Mesodermal cell (in vitro differentiated cells): ENCODE measurements around the gene HNRNPU.

Source experiments
- H3K27ac ChIP-seq: 2 replicates; pipeline ENCODE4 v1.7.0; 2013; ENCODE audit warnings: mild to moderate bottlenecking, low read depth, low read length, moderate library complexity; ENCODE audit not compliant: severe bottlenecking
- H3K36me3 ChIP-seq: 2 replicates; pipeline ENCODE4 v1.7.1; 2013; ENCODE audit warnings: mild to moderate bottlenecking, low read length, moderate library complexity; ENCODE audit not compliant: control insufficient read depth, insufficient read depth
- H3K4me1 ChIP-seq: one replicate; pipeline ENCODE4 v1.7.1; 2013; ENCODE audit warnings: mild to moderate bottlenecking, low read length; ENCODE audit not compliant: insufficient read depth, control insufficient read depth, poor library complexity, severe bottlenecking
- H3K4me3 ChIP-seq: 2 replicates; pipeline ENCODE4 v1.7.0; 2013; ENCODE audit warnings: low read length, control low read depth, mild to moderate bottlenecking; ENCODE audit not compliant: insufficient read depth, poor library complexity, severe bottlenecking; ENCODE audit errors: extremely low read depth
- H3K9me3 ChIP-seq: 2 replicates; pipeline ENCODE4 v1.7.1; 2013; ENCODE audit warnings: mild to moderate bottlenecking, low read length, moderate library complexity; ENCODE audit not compliant: control insufficient read depth
- whole genome bisulfite sequencing, 2 experiments: methylation state at CpG; one replicate each; pipeline ENCODE4 v1.1.5; 2013; ENCODE audit warnings: missing lambda C conversion rate in 2 of 2; ENCODE audit not compliant: insufficient coverage in 2 of 2; 5-methylcytosine and 5-hydroxymethylcytosine counted together

The HNRNPU gene

DNA sequence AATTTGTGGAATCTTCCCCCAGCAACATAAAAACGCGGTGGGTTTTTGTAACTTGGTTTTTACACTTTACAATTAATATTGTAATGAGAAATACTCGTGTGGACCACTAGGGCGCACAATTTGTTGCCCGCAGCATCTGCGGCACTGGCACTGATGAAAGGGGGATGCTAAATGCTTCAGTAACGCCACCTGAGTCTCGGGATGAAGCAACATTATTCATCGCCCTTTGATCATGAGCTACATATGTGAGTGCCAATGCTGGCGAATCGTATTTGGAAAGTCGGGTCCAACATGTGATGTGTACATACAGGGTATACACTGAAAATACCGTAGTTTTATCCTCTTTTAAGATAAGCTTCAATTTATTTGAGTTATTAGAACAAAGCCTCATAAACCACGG lies 63.1 kb downstream of the HNRNPU start:
- H3K27ac ChIP-seq = no peak overlapping the region
- no peak overlapping the region for H3K4me3 ChIP-seq
- no peaks in the 10 kb centered on the region for H3K36me3 ChIP-seq
- H3K9me3 ChIP-seq = no peaks in the 10 kb centered on the region
- no peaks in the 10 kb centered on the region for H3K4me1 ChIP-seq
- WGBS, 2 experiments = 73 to 81% methylated on average over 7 to 9 of the region's 14 CpGs

DNA sequence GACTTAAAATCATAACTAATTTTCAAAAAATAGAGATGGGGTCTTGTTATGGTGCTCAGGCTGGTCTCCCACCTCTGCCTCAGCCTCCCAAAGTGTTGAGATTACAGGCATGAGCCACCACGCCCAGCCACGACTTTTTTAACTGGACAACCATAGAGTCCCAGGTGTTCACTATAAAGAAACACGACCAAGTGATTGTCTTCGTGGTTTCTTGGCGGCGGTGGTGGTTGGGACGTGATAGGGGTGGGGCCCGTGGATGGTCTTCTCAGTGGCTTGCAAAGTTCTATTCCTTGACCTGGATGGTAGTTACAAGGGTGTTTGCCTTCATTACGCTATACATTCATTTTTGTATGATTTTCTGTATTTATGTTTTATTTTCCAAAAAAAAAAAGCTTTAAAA lies 63.5 kb downstream of the HNRNPU start:
- no peaks in the 10 kb centered on the region for H3K36me3 ChIP-seq
- 82 to 94% methylated on average over 4 to 8 of the region's 9 CpGs for WGBS, 2 experiments

More for the DNA sequence above, 63.5 kb downstream of the HNRNPU start:
- H3K4me3 ChIP-seq = no peak overlapping the region
- H3K4me1 ChIP-seq = no peaks in the 10 kb centered on the region
- no peaks in the 10 kb centered on the region for H3K9me3 ChIP-seq
- H3K27ac ChIP-seq = no peak overlapping the region
